ENCODE measurements around the gene NLRP6. TPM values are rescaled to one million over a fixed set of nuclear protein-coding genes. Genes with fewer than 3 reads are reported as not detected.

NLRP6 gene
- total RNA-seq: 10 to 100 TPM; 21.3 to 21.4 TPM

DNA sequence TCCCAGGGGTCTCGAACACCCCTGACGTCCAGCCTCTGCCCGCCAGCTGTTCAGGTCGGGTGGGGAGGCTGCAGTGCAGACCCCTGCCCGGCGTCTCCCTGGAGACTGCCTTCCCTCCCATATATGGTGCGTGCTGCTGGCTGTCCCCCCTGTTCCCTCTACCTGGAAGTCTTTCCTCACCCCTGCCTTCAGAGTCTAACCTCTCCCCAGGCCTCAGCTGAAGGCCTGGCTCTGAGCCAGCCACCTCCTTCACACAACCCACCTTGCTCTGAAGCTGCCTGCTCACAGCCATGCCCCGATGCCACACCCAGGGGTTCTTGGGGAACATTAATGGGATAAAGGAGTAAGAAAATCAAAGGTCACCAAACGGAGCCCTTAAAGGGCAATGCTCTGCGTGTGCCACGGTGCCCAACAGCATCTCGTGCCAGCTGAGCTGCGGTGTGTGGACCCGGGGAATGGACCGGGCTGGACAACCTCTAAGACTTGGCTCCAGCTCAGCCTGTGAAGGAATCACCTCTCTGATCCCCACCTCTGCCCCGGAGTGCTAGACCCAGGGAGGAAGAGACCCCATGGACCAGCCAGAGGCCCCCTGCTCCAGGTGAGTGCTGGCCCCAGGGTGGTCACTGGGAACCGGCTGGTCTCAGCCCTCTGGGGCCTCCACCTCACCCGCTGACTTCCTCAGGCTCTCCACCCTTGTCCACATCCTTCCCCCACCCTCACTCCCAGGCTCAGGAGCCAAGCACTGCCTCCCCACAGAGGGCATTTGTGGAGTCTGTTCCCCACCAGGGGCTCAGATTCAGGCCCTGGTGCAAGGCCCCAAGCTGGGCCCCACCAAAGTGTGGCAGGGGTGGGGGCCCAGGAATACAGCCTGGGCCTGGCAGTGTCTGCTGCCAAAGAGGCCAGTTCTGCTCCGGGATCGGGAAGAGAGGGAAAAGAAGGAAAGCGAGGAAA is at the start of gene NLRP6:
Gene NLRP6 (plus strand): TSS at position 407 of the 951 bp plus-strand sequence. CDS start 163 bp downstream, at position 570.

DNA sequence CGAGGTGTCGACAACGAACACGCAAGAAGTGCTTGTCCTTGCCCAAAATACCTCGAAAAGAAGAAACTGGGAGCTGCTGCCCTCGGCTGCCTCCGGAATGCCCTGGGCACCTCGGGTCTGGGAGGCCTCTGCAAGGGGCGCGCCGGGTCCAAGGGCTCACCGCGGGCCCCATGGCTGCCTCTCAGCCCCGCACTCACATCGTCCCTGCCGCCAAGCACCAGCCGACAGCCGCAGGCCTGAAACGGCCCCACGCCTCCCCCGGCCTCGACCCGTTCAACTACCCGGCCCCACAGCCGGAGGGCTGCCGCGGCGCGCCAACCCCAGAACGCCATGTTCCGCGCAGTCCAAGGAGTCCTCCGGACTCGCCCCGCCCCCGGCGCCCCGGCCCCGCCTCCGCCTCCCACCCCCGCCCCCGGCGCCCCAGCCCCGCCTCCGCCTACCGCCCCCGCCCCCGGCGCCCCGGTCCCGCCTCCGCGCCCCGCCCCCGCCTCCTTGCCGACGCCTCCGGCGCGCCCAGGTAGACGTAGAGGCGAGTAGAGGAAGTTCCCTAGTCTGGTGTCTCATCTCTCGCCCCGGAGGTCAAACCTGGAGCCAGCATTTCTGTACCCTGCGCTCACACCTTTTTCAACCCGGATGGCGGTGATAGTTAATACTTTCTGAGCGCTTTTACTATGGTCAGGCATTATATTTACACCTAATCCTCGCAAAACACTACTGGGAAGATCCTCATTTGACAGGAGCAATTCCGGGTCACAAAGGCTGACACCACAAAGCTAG is 42.0 kb upstream of the NLRP6 start, which contains the start of gene SIRT3:
Gene SIRT3 (minus strand): TSS at position 346 of the 777 bp plus-strand sequence. CDS start 14 bp downstream, at position 332.

DNA sequence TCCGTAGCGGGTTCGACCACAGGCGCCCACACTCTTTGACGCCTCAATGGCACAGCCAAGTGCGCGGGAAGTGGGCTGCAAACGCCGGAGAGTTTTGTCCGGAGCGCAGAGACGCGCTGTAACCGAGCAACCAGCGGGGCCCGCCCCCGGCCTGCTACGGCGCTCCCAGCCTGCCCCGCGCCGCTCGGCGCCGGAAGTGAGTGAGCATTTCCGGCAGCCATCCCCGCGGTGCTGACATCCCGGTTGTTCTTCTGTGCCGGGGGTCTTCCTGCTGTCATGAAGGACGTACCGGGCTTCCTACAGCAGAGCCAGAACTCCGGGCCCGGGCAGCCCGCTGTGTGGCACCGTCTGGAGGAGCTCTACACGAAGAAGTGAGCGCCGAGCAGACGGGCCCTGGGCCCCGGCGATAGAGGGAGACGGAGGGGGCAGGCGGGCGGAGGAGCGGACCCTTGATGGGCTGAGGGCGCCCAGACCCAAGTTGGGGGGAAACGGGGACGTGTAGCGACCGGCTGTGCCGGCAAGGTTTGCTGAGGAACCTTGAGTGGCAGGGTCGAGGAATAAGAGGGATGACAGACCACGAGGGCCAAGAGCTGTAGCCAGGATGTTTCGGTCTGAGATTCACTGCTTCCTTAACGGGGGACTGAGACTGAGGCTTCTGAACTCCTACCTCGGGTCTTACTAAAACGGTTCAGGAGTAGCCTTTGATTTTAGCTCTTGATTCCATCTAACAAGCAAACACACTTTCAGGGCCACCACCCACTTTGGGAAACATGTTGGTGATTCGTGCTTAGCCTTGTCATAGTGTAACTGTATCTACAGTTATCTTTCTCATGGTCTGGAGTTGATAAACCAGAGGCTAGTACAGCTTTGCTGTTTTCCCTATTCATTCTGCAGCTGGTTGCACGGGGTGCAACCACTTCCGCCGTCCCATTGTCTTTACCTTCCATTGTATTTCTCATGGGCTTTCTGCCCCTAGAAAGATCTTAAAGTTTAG is 41.1 kb upstream of the NLRP6 start, which contains the start of gene PSMD13:
Gene PSMD13 (plus strand): TSS at position 203 of the 994 bp plus-strand sequence. CDS start 74 bp downstream, at position 277.

DNA sequence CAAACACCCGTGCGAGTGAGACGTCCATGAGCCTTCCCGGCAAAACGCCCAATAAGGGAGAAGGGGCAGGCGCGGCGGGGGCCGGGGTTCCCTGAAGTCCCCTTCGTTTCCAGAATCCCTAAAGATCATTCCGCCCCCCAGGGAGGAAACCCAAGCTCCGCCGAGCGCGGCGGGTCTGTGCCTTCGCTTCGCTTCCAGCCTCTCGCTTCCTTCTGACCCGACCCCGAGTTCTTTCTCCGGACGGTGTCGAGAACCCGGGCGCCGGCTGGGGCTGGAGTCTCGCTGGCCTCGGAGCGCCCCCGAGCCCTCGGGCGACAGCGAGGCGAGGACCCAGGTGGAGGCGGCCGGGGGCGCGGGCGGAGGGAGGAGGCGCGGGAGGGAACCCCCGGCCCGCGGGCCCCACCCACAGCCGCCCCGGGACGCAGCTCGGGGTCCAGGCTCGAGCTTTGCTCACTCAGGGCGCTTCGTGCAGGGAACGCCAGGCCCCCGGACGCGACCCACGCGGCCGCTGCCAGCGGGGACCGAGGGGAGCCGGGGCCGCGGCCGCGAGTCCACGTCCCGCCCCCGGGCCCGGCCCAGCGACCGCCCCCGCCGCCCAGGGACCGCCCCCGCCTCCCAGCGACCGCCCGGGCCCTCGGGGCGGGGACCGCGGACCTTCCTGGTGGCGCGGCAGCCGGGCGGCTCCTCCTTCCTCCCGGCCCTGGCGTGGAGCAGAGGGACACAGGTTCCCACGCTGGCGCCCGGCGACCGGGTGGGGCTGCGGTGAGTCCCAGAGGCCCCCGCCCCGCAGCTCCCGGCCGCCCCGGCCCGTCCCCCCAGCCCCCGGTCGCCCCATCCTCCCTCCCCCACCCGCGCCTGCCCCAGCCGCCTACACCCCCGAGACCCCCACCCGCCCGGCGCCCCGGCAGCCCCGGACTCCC is 10.5 kb downstream of the NLRP6 start, which contains the start of gene PGGHG:
Gene PGGHG (plus strand): TSS at position 649 of the 920 bp plus-strand sequence. CDS start 691 bp downstream, outside the sequence.

DNA sequence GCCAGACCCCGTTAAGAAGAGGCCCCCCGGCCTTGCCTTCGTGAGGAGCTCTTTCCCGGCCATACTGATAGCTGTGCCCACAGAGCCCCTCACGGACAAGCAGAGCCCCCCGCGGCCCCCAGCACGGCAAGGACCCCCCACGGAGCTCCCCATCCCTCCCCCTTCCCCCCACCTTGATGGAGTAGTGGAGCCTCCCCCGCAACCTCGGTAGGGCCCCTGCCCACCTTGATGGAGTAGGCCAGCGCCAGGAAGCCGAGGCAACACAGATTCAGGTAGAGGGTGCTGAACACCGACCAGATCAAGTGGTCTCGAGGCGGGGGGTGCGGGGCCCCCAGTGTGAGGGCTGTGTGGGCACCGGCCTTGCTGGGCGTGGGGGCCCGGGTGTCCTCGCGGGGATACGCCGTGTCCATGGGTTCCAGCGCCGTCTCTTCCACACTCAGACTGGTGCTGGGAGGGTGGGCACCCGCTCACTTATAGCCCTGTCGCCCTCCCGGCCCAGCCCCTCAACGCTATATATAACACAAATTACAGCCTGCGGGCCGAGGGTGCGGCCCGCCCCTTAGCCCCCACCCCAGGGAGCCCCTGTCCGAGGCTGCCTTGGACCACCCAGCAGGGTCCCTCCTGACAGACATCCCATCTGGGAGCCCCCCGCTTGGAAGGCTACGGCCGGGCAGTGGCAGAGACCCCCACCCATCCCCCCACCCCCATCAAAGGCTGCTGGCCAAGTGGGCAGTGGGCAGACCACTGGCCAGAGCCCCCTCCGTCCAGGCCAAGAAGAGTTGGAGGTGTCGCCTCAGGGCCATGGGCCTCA is 21.1 kb downstream of the NLRP6 start, which contains the start of gene IFITM5:
Gene IFITM5 (minus strand): TSS at position 446 of the 811 bp plus-strand sequence. CDS start 36 bp downstream, at position 410.

DNA sequence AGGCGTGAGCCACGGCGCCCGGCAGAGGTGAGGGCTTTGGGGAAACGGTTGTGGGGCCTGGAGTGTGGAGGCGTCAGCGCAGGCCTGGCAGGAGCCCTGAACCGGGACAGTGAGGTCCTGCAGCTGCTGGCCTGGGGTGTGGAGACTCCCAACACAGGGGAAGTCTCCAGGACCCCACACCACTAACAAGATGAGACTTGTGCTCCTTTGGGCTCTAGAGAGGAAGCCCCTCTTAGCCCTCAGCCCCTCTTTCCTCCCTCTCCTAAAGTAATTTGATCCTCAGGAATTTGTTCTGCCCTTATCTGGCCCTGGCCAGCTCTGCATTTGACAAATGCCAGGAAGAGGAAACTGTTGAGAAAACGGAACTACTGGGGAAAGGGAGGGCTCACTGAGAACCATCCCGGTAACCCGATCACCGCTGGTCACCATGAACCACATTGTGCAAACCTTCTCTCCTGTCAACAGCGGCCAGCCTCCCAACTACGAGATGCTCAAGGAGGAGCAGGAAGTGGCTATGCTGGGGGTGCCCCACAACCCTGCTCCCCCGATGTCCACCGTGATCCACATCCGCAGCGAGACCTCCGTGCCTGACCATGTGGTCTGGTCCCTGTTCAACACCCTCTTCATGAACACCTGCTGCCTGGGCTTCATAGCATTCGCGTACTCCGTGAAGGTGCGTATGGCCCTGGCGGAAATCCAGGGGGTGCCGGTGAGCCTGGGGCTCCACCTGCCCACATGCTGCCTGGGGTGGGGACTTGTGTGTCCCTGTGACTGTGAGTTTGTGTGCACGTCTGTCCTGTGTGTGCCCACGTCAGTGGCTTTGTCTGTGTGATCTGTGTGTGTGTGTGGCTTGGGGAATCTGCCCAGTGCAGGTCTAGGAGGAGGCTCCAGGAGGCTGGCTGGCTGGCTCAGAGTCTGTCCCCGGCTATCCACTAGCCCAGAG is 29.8 kb downstream of the NLRP6 start, which contains the start of gene IFITM2:
Gene IFITM2 (plus strand): TSS at position 51 of the 943 bp plus-strand sequence. CDS start 377 bp downstream, at position 428.

DNA sequence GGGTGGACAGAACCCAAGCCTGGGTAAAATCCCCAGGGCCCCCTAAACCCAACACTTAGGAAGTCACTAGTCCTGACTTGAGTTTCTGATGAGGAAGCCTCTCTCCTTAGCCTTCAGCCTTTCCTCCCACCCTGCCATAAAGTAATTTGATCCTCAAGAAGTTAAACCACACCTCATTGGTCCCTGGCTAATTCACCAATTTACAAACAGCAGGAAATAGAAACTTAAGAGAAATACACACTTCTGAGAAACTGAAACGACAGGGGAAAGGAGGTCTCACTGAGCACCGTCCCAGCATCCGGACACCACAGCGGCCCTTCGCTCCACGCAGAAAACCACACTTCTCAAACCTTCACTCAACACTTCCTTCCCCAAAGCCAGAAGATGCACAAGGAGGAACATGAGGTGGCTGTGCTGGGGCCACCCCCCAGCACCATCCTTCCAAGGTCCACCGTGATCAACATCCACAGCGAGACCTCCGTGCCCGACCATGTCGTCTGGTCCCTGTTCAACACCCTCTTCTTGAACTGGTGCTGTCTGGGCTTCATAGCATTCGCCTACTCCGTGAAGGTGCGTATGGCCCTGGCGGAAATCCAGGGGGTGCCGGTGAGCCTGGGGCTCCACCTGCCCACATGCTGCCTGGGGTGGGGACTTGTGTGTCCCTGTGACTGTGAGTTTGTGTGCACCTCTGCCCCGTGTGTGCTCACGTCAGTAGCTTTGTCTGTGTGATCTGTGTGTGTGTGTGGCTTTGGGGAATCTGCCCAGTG is 35.8 kb downstream of the NLRP6 start, which contains the start of gene IFITM1:
Gene IFITM1 (plus strand): TSS at position 254 of the 767 bp plus-strand sequence. CDS start 131 bp downstream, at position 385.

Other genes with a start within 250 kb of the NLRP6 start
- gene SCGB1C1, start 85.3 kb upstream of the NLRP6 start, total RNA-seq: not detected
- gene BET1L, start 71.0 kb upstream of the NLRP6 start, total RNA-seq: 10 to 100 TPM; 42.3 to 43.5 TPM
- gene RIC8A, start 70.7 kb upstream of the NLRP6 start, total RNA-seq: 10 to 100 TPM; 91.2 to 91.3 TPM
- 10 to 100 TPM; 13.7 to 14.6 TPM for gene SIRT3, start 42.1 kb upstream of the NLRP6 start, total RNA-seq
- gene PSMD13, start 41.4 kb upstream of the NLRP6 start, total RNA-seq: 100 to 1,000 TPM; 128 to 131 TPM
- gene PGGHG, start 10.7 kb downstream of the NLRP6 start, total RNA-seq: 100 to 1,000 TPM; 343 to 358 TPM
- gene IFITM5, start 21.1 kb downstream of the NLRP6 start, total RNA-seq: not detected
- gene IFITM2, start 29.4 kb downstream of the NLRP6 start, total RNA-seq: 1,000 to 10,000 TPM; 1,405 to 1,458 TPM
- 1,000 to 10,000 TPM in 1 of 2 experiments, 100 to 1,000 TPM in 1; 981 to 1,005 TPM for gene IFITM1, start 35.6 kb downstream of the NLRP6 start, total RNA-seq
- 10 to 100 TPM; 54.2 to 62.1 TPM for gene IFITM3, start 42.5 kb downstream of the NLRP6 start, total RNA-seq
- 1 to 10 TPM; 2.2 to 2.5 TPM for gene B4GALNT4, start 91.1 kb downstream of the NLRP6 start, total RNA-seq
- not detected for gene PKP3, start 115.8 kb downstream of the NLRP6 start, total RNA-seq
- 100 to 1,000 TPM; 257 to 267 TPM for gene SIGIRR, start 136.6 kb downstream of the NLRP6 start, total RNA-seq
- 100 to 1,000 TPM in 1 of 2 experiments, 10 to 100 TPM in 1; 93.3 to 107 TPM for gene ANO9, start 163.6 kb downstream of the NLRP6 start, total RNA-seq
- 10 to 100 TPM; 23.5 to 23.6 TPM for gene PTDSS2, start 171.9 kb downstream of the NLRP6 start, total RNA-seq
- 10 to 100 TPM; 83.0 to 84.3 TPM for gene RNH1, start 228.8 kb downstream of the NLRP6 start, total RNA-seq